ENCODE data around the gene UBE3B.
A peak's percentile ranks its signal among the peaks of the same experiment; 100 is the strongest.

The UBE3B gene

GRCh38 chr12:109460538-109460937 lies 16.9 kb upstream of the UBE3B start:
- H3K27me3 ChIP-seq: no peaks in the 10 kb centered on the region
- H3K36me3 ChIP-seq: peaks cover 46% of the 10 kb centered on the region
- no peak for TF ChIP-seq CTCF (IDR thresholded peaks at IDR 0.05)
- H3K4me1 ChIP-seq (ENCODE audit: control insufficient read depth in 1 of 2, insufficient read depth in 1 of 2, low read depth in 1 of 2, low read length in 1 of 2): peaks cover 18 to 19% of the 10 kb centered on the region in 2 experiments
- no peak overlapping the region for H3K4me3 ChIP-seq (ENCODE audit: low read depth in 1 of 2, low read length in 1 of 2)
- peak overlapping the region; percentile 70 for H3K27ac ChIP-seq
- H3K9me3 ChIP-seq: no peaks in the 10 kb centered on the region

- TF ChIP-seq CTCF (IDR thresholded peaks at IDR 0.05): no peak
- H3K4me3 ChIP-seq (ENCODE audit: low read depth in 1 of 2, low read length in 1 of 2): no peak overlapping the region
- no peaks in the 10 kb centered on the region for H3K9me3 ChIP-seq
- H3K27ac ChIP-seq: peak overlapping the region; percentile 70
- peaks cover 18 to 19% of the 10 kb centered on the region in 2 experiments for H3K4me1 ChIP-seq (ENCODE audit: control insufficient read depth in 1 of 2, insufficient read depth in 1 of 2, low read depth in 1 of 2, low read length in 1 of 2)
- H3K27me3 ChIP-seq: no peaks in the 10 kb centered on the region
- H3K36me3 ChIP-seq: peaks cover 44% of the 10 kb centered on the region
These were observed 16.2 kb upstream of the UBE3B start for GRCh38 chr12:109461049-109461845.

GRCh38 chr12:109461846-109462756 lies 15.3 kb upstream of the UBE3B start:
- Histone ChIP-seq H3K36me3 (peaks cover 43% of the 10 kb centered on the region), H3K9me3 (no peaks in the 10 kb centered on the region), H3K4me1 (ENCODE audit: control insufficient read depth in 1 of 2, insufficient read depth in 1 of 2, low read depth in 1 of 2, low read length in 1 of 2) (peaks cover 18 to 19% of the 10 kb centered on the region in 2 experiments), H3K4me3 (ENCODE audit: low read depth in 1 of 2, low read length in 1 of 2) (no peak overlapping the region), H3K27me3 (no peaks in the 10 kb centered on the region), H3K27ac (peak overlapping the region; percentile 70)
- no peak for TF ChIP-seq CTCF (IDR thresholded peaks at IDR 0.05)

- Histone ChIP-seq H3K4me1 (ENCODE audit: control insufficient read depth in 1 of 2, insufficient read depth in 1 of 2, low read depth in 1 of 2, low read length in 1 of 2) (peaks cover 18 to 19% of the 10 kb centered on the region in 2 experiments), H3K27ac (no peak overlapping the region), H3K4me3 (ENCODE audit: low read depth in 1 of 2, low read length in 1 of 2) (no peak overlapping the region)
These were observed 14.4 kb upstream of the UBE3B start for GRCh38 chr12:109462868-109463692.

More at GRCh38 chr12:109462868-109463692, 14.4 kb upstream of the UBE3B start:
- peaks cover 43% of the 10 kb centered on the region for H3K36me3 ChIP-seq
- no peaks in the 10 kb centered on the region for H3K27me3 ChIP-seq
- no peaks in the 10 kb centered on the region for H3K9me3 ChIP-seq
- no peak for TF ChIP-seq CTCF (IDR thresholded peaks at IDR 0.05)

Data from neutrophil (primary cell).